SU-DHL-6 (cell line): ENCODE results near the gene EFCAB3.
"Not testable (repeated sequence)": the region's sequence is repeated elsewhere in the genome, so short reads cannot be mapped to it uniquely, and the experiment has no call there.

Source experiments
- EZH2phosphoT487 ChIP-seq: fragments of 200-600 bp; sonication (generic), shearing (Covaris generic); conservative IDR thresholded peaks from 2 replicates; pipeline ENCODE4 v1.6.1; 2018; ENCODE audit warnings: mild to moderate bottlenecking, antibody characterized with exemption, low read length, moderate library complexity, mixed read lengths
- TF ChIP-seq, protein P1 (sequence below): fragments of 200-600 bp; sonication (generic); IDR thresholded peaks from one replicate; pipeline ENCODE4 v1.5.1; 2017; ENCODE audit warnings: antibody characterized with exemption, mild to moderate bottlenecking, low read length, moderate library complexity; ENCODE audit not compliant: insufficient read depth, poor library complexity, severe bottlenecking

DNA sequence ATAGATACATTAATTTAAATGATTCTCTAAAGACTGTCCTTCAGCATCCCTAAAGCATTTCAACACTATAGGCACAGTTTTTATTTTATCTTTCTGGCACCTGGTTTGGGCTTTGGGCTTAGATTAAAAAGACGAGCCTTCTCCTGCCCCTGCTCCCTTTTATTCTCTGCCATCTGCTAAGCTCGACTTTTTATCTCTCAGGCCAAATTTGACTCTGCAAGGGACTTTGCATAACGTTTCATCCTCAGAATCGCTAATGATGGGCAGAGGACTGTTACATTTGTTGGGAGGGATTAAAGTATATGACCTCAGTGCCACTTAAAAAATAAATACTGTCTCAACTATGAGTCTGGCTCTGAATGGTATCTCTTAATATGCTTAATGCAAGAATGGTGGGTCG lies 72.7 kb downstream of the EFCAB3 start:
- TF ChIP-seq, protein P1, sequence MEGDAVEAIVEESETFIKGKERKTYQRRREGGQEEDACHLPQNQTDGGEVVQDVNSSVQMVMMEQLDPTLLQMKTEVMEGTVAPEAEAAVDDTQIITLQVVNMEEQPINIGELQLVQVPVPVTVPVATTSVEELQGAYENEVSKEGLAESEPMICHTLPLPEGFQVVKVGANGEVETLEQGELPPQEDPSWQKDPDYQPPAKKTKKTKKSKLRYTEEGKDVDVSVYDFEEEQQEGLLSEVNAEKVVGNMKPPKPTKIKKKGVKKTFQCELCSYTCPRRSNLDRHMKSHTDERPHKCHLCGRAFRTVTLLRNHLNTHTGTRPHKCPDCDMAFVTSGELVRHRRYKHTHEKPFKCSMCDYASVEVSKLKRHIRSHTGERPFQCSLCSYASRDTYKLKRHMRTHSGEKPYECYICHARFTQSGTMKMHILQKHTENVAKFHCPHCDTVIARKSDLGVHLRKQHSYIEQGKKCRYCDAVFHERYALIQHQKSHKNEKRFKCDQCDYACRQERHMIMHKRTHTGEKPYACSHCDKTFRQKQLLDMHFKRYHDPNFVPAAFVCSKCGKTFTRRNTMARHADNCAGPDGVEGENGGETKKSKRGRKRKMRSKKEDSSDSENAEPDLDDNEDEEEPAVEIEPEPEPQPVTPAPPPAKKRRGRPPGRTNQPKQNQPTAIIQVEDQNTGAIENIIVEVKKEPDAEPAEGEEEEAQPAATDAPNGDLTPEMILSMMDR = not testable (repeated sequence)
- not testable (repeated sequence) for TF ChIP-seq EZH2phosphoT487
